HG03175 (cell line): Measurements from ENCODE around the gene EMCN.
"Not testable (repeated sequence)": the region's sequence is repeated elsewhere in the genome, so short reads cannot be mapped to it uniquely, and the experiment has no call there.

Experiments used
- ATAC-seq: cut with Tn5 transposase; IDR thresholded peaks from one replicate; pipeline ENCODE4 v1.9.1; 2021; ENCODE audit warnings: mild to moderate bottlenecking, moderate library complexity; ENCODE audit not compliant: unreplicated experiment

Gene EMCN

GRCh38 chr4:100517864-100518341, at the start of gene EMCN:
TSS of gene EMCN (minus strand) at chr4:100518022. CDS start at chr4:100517914, 108 bp downstream.
- no peak for ATAC-seq

DNA sequence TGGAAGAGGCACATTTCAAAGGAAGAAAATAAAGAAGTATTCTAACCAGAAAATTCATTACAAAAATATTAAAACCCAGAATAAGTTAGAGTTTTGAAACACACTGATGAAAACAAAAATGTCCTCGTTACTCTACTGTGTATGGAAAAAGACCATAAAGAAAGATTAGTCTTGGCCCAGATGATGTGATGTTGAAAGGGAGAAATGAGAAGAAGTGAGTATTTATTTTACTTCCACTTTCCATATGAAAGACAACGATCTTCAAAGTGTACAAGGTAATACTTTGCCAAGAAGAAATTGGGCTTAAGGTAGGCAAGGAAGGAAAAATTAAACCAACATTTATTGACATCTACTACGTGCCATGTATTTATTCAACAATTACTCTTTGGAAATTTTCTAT, 48.6 kb upstream of the EMCN start:
- no peak for ATAC-seq

DNA sequence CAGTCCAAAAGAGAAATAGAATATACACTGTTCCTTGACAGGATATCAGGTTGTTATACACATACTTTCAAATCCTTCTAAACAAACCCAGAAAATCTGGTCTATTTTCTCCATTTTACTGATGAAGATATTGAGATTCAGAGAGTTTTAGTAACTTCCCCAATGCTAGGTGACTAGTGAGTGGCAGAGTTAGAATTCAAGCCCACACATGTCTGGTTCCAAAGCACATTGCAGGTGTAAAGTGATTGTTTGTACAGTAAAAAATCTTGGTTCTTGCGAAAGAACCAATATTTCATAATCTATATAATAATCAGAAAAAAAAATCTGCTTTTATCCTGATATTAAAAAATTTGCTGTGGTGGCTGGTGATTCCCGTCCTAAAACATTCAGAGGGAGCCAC, 39.5 kb upstream of the EMCN start:
- no peak for ATAC-seq

GRCh38 chr4:100555611-100556337, 38.0 kb upstream of the EMCN start:
- ATAC-seq = no peak

- ATAC-seq = no peak
Measured at GRCh38 chr4:100548200-100548560, 30.4 kb upstream of the EMCN start.

GRCh38 chr4:100547541-100548199, 29.8 kb upstream of the EMCN start:
- no peak for ATAC-seq

DNA sequence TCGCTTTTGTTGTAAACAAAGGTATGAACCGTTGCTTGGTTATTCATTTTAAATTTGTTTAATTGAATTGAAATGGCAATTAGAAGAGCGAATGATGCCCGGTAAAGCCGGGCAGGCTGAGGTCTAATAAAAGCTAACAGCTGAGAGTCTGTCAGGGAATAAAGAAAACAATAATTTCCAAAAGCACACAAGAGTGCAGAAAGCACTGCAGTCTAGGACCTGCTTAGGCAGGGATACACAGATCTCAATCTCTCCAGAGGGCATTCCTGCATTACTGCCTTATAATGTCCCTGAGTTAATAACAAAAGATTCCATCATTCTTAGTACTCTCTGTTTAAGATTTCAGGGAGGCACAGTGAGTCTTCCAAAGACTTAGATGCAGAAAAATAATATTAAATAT, 27.6 kb upstream of the EMCN start:
- ATAC-seq = no peak

GRCh38 chr4:100540131-100540530, 22.3 kb upstream of the EMCN start:
- ATAC-seq = no peak

- ATAC-seq = no peak
Measured at GRCh38 chr4:100539706-100540105, 21.9 kb upstream of the EMCN start.

DNA sequence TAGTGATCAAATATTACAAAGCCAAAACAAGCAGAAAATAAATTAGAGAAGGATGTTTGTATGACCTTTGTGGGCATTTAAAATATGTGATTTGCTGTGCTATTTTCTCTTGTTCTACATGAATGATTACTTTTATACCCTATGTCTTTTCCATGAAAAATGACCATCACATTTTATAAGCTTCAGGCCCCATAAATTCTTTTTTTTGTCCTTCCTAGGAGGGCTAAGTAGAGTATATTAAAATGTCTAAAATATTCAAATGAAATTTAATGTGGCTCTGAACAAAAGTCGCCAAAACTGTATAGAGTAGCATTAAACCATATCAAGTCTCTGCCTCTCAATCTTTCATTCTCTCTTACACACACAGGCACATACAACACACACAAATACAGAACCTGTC, 15.9 kb upstream of the EMCN start:
- no peak for ATAC-seq

- not testable (repeated sequence) for ATAC-seq
Measured at GRCh38 chr4:100530161-100530560, 12.3 kb upstream of the EMCN start.

GRCh38 chr4:100525686-100526085, 7.9 kb upstream of the EMCN start:
- no peak for ATAC-seq

- ATAC-seq = no peak
Measured at GRCh38 chr4:100519205-100519604, 1.4 kb upstream of the EMCN start.

- ATAC-seq = no peak
Measured at GRCh38 chr4:100516225-100516624, 1.6 kb downstream of the EMCN start.

DNA sequence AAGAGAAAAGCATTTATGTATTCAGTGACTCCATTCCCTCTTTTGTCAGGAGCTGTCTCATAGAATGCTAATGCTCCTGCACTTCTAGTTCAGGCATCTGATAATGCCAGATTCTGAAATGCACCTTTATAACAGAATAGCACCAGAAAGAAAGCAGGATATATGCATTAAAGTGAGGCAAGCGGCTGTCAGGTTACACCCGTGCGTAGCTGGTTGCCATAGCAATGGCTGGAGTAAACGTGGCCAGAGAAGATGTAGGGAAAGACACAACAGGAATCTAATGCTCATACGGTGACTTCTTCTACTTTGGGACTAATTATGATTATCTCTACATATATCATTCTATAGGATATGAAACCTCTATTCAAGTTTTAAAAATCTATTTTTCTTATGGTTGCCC, 5.9 kb downstream of the EMCN start:
- ATAC-seq = no peak

DNA sequence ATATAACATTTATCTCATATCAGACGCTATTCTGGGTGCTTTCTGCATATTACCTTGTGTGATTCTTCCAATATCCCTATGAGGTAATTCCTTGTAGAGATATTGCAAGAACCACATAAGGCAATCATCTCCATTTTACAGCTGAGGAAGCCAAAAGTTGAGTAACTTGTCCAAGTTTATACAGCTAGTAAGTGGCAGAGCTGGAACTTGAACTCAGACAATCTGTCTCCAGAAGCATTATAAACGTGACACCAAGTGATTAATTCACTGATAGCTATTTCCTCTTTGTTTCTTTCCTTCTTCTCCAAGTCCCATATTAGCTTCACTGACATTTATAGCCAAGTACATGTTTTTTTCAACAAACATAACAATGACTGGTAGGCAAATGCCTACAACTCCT, 7.3 kb downstream of the EMCN start:
- ATAC-seq = no peak

- no peak for ATAC-seq
Measured at GRCh38 chr4:100509386-100509785, 8.4 kb downstream of the EMCN start.

DNA sequence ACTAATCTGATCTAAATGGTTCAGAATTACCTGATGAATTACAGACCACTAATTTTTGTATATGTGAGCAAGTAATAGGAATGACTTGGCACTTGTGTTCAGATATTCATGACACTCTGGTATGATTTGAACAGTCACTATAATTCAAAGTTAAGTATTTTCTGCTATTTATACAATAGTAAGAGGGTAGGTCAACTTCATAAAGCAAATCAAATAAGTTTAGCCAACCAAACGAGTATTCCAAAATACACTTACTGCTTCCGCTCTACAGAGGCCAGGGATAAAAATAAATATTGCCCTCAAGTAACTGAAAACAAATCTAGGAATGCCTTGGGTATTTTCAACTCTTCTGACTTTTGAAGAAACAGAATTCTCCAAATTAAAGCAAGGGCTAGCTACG, 9.1 kb downstream of the EMCN start:
- no peak for ATAC-seq

GRCh38 chr4:100504086-100504874, 13.5 kb downstream of the EMCN start:
- ATAC-seq = no peak

DNA sequence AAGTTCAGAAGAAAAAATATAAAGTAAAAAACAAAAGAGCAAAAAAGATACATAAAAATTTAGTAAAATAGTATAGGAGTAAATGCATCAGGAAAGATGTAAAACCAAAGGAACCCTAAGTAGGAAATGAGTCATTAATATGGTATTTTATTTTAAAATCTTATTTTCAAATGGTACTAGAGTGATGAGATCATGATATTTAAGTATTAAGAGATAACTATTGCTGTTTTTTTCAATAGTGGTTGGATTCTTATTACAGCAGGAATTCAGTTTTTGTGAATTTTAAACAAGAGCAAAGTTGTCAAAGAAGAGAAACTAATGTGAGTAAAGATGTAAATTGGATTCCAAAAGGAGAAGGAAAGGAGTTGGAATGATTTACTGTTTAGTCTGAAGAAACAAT, 20.0 kb downstream of the EMCN start:
- no peak for ATAC-seq

- ATAC-seq = no peak
Measured at GRCh38 chr4:100495074-100495473, 22.7 kb downstream of the EMCN start.

DNA sequence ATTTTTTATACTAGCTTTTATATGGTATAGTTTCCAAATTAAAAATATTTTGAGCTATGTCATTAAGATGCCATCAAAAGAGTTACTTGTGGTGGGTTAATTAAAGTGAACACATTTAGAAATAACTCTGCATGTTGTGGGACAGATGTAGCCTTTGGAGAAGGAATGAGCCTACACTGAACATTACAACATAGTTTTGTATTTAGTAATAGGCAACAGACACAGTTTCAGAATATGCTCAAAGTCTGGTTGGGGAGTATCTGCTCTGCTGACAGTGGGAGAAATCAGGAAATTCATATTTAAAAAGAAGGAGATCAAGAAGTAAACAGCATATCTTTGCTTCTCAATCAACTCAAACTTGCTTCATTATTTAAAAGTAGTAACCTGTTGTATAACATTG, 23.7 kb downstream of the EMCN start:
- ATAC-seq = no peak
